NCI-H1436 treated with DMSO at 0.1 percent for 48 hours (cell line): ENCODE measurements around the gene THSD4.
"Not testable (repeated sequence)": the region's sequence is repeated elsewhere in the genome, so short reads cannot be mapped to it uniquely, and the experiment has no call there.

Experiments
- DNase-seq: peaks from one replicate; lab custom pipeline; 2025; lab: John Stamatoyannopoulos, UW

The THSD4 gene

DNA sequence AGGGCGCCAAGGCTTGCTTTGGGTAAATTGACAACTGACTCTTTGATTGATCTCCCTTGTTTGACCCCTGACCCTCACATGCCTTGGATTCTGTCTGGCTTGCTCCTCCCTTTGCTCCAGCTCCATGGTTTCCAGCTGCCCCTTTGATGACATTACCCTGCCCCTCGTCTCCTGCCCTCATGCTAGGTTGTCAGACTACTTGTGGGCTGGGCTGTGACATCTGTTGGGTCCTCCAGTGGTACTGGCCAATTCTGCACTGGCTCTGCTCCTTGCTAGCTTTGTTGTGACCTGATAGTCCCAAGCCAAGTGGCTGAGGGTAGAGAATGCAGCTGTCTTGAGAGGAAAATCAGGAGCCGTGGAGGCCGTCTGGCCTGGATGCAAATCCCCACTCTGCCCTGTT is 6.2 kb downstream of the THSD4 start:
- DNase-seq: no peak

DNA sequence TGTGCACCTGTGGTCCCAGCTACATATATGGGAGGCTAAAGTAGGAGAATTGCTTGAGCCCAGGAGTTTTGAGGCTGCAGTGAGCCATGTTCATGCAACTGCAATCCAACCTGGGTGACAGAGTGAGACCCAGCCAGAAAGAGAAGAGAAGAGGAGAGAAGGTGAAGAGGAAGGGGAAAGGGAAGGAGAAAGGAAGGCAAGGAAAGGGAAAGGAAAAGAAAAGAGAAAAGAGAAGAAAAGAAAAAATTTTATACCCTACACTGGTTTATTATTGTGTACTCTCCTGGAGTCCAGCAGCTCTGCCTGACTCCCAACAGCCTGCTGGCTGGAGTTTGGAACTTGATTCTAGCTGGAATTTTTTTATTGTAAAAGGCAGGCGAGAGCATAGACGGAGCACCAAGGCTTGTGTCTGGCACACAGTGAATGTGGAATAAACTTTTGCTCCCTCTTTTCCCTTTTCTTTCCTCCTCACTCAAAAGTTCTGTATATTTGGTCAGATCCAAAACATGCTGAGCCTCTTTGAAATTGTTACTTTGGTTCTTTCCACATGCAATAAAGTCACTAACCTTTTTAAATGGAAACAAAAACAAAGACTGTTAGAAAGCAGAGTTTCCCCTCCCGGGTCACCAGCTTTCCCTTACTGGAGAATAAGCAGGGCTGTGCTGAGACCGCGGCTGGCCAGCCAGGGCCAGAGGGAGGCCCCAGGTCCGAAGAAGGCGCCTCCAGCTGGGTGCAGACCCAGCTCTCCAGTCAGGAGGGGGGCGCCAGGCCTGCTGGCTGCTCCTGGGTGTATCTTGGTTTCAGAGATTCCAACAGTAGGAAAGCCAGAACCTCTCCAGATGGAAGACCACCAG is 9.9 kb downstream of the THSD4 start:
- DNase-seq: no peak

GRCh38 chr15:71125831-71126450 is 10.7 kb downstream of the THSD4 start:
- no peak for DNase-seq

- no peak for DNase-seq
Observed at GRCh38 chr15:71127083-71127482, 11.8 kb downstream of the THSD4 start.

GRCh38 chr15:71128159-71128558 is 12.9 kb downstream of the THSD4 start:
- DNase-seq: not testable (repeated sequence)

GRCh38 chr15:71128939-71129562 is 13.8 kb downstream of the THSD4 start:
- DNase-seq: no peak

DNA sequence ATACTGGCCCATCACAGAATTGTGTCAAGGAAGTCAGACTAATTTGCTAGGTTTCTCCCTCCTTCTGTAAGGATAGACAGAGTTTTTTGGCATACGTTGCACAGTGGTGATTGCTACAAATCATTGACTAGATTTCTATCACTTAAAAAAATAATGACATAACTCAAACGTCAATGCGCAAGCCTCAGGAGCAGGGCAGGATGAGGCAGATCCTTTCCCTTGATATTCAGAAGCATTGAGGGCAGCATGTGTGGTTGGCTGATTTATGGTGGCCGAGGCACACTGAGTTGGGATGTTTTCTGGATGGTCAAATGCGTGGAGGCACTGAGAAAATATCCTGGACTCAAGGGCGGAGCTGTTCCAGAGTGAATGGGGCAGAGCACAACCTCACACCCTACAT is 14.4 kb downstream of the THSD4 start:
- DNase-seq: no peak

DNA sequence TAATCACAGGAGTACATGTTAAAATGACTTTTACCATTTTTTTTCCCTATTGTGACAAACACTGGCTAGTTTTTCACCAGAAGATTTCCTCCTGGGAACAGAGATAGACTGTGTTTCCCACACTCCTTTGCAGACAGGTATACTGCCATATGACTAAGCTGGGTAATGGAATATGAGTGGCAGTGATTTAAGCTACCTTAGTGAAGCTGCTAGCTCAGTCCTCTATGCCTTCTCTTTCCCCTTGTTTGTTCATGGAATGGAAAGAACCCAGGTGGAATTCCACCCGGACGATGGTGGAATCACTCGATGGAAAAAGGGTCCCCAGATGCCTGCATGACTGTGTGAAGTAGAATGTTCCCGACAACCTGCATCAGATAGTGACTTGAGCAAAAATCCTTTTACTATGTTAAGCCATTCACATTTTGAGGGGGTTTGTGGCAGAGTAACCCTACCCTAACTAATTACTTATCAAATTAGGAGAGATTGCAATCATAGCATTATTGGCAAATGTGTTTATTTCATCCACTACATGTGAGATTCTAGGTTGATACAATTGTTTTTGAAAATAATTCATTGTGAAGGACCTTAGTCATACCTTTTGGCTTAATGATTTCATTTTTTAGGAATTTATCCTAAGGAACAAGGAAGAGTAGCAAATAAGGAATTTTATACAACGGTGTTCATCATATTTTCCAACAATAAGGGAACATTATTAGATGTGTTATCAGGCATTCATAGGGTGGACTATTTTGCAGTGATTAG is 16.5 kb downstream of the THSD4 start:
- no peak for DNase-seq

- no peak for DNase-seq
Observed at GRCh38 chr15:71133747-71134472, 18.6 kb downstream of the THSD4 start.

DNA sequence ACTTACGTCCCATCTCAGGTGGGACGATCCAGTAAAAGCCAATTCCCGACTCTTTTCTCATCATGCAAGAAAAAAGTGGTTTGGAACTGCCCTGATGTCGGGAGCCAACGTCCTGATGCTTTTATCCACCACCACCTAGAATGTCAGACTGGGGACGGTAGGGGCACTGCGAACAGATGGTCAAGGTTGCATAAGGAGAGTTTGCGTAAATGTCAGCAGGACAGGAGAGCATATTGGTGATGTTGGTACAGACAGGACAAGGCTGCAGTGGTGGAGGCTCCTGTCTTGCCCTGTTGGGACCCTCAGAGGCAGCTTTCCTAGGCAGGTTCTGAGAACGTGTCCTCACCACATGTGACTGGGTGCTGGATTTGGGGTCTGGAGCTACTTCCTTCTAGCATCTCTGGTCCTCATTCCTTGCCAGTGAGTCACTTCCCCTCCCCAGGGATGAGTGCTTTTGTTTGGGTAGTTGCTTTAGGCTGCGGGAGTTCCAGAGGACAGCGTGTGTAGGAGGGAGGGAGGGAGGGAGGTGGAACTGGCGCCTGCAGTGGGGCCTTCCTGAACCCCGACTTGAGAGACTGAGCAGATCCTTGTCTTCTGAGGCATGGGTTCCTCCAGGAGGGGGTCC is 21.0 kb downstream of the THSD4 start:
- DNase-seq: no peak

- no peak for DNase-seq
Observed at GRCh38 chr15:71136793-71137518, 21.7 kb downstream of the THSD4 start.

DNA sequence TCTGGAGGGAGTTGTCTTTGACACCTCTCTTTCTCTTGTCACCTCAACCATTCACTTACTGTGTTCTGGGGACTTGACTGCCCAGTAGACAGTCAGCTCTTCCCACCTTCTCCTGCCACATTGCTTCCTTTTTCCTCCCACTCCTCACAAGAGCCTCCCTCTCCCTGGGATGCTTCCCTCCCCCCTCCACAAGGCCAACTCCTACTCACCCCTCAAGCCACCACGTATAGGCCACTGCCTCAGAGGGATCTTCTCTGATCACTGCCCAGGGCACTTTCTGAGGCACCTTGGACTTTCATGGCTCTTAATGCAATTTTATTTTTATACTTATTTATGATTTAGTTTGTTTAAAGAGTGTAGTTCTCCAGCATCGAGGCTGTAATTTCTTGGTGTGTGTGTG is 23.2 kb downstream of the THSD4 start:
- no peak for DNase-seq

DNA sequence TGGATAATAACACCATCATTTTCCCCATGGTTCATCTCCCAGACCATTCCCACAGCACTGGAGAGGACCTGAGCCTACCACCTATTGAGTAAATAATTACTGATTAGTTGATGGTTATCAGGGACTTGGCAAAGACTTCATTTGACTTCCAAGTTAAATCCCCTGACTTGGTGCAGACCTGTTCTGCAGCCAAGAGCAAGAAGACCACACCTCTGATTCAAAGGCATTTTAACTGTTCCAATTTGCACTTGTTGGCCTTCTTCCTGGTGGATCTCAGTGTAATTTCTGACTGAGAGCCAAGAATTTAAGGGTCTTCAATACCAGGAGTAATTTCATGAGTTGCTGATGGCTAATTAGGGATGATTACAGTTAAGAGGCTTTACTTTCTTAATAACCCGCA is 24.0 kb downstream of the THSD4 start:
- no peak for DNase-seq

GRCh38 chr15:71141572-71141971 is 26.3 kb downstream of the THSD4 start:
- no peak for DNase-seq

GRCh38 chr15:71142780-71143179 is 27.5 kb downstream of the THSD4 start:
- no peak for DNase-seq

- DNase-seq: no peak
Observed at GRCh38 chr15:71143373-71144310, 28.4 kb downstream of the THSD4 start.

DNA sequence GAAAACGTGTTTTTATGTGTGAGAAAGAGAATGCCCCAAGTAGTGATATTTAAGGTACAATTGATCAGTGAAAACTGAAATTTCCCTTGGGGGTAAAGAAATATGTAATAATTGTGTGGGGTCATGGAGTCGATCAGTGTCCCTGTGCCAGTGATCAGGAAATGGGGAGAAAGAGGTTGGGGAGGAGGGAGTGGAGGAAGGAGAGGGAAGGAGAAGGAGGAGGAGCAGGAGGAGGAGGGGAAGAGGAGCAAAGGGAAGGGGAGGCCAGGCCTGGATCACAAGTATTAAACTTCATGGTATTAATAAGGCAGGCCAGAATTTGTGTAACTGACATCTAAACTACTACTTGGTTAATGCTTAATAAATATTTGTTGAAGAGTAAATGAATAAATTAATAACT is 30.4 kb downstream of the THSD4 start:
- no peak for DNase-seq

GRCh38 chr15:71146580-71146982 is 31.3 kb downstream of the THSD4 start:
- no peak for DNase-seq

DNA sequence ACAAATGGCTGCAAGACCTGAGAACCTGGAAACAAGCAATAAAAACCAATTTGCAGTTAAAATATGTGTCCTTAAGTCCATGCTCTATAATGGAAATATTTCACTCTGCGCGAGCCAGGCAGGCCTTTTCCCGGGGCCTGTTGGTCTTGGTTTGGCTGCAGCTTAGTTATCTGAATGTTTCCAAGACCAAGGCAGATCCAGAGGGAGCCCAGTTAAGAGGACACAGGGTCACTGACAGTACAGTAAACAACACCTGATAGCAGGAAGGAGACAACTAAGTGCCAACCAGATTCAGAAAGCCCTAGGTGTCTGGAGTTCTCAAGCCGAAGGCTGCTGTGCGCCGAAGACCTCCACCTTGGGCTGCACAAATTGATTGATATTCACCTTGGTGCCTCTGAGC is 32.8 kb downstream of the THSD4 start:
- DNase-seq: no peak
